Spleen (tissue), 11 donors: ENCODE measurements around the gene MSI2. TPM values are rescaled to one million over a fixed set of nuclear protein-coding genes. Genes with fewer than 3 reads are reported as not detected.

Experiments used
- DNase-seq: peaks from one replicate; pipeline ENCODE4 v3.0.0-alpha.2; 2020
- H3K27ac ChIP-seq, 8 donors: fragments of 200-600 bp; sonication (generic) in 7 of 8; 1 replicate in 4 of 8; 2 replicates in 4 of 8; pipeline versions ENCODE4 v1.5.0 to v1.8.0; 2016 to 2021; ENCODE audit warnings: inconsistent platforms in 4 of 8, mild to moderate bottlenecking in 4 of 8, moderate library complexity in 1 of 8
- H3K27me3 ChIP-seq, 7 donors: fragments of 200-600 bp; sonication (generic) in 6 of 7; replicated peaks in 1 of 7; 1 replicate in 4 of 7; 2 replicates in 3 of 7; pipeline versions ENCODE4 v1.5.0 to v1.8.0; 2016 to 2021; ENCODE audit warnings: inconsistent platforms in 3 of 7, mild to moderate bottlenecking in 1 of 7
- H3K36me3 ChIP-seq, 6 donors: fragments of 200-600 bp; sonication (generic) in 5 of 6; 1 replicate in 4 of 6; 2 replicates in 2 of 6; pipeline versions ENCODE4 v1.5.0 to v1.8.0; 2016 to 2021; ENCODE audit warnings: inconsistent platforms in 2 of 6
- H3K4me1 ChIP-seq, 6 donors: fragments of 200-600 bp; sonication (generic) in 5 of 6; 1 replicate in 3 of 6; 2 replicates in 3 of 6; pipeline versions ENCODE4 v1.5.0 to v1.8.0; 2016 to 2021; ENCODE audit warnings: inconsistent platforms in 3 of 6
- H3K4me3 ChIP-seq, 8 donors: fragments of 200-600 bp; sonication (generic) in 7 of 8; 1 replicate in 4 of 8; 2 replicates in 4 of 8; pipeline versions ENCODE4 v1.5.0 to v1.8.0; 2016 to 2021; ENCODE audit warnings: inconsistent platforms in 4 of 8, mild to moderate bottlenecking in 4 of 8, moderate library complexity in 2 of 8
- H3K9me3 ChIP-seq, 8 donors: fragments of 200-600 bp; sonication (generic) in 7 of 8; 1 replicate in 4 of 8; 2 replicates in 4 of 8; pipeline versions ENCODE4 v1.5.0 to v1.8.0; 2016 to 2021; ENCODE audit warnings: inconsistent platforms in 4 of 8
- POLR2A ChIP-seq, 3 donors: fragments of 450-650 bp; IDR thresholded peaks; one replicate each; pipeline ENCODE4 v1.5.1; 2017; ENCODE audit warnings: antibody characterized with exemption in 3 of 3, mild to moderate bottlenecking in 1 of 3
- POLR2AphosphoS5 ChIP-seq, 3 donors: sonication (generic); formaldehyde crosslinking; IDR thresholded peaks; one replicate each; pipeline ENCODE4 v1.5.1; 2017; ENCODE audit warnings: antibody characterized with exemption in 3 of 3
- WGBS, 5 donors: extraction: QIAGEN DNeasy Blood & Tissue Kit in 3 of 5; methylation state at CpG; one replicate each; pipeline versions ENCODE4 v1.1.5 to v1.1.7; 2013 to 2018; 5-methylcytosine and 5-hydroxymethylcytosine counted together
- intact Hi-C: fragments of 100-400 bp; cut with DNase I; formaldehyde crosslinking; loops from one replicate; pipeline ENCODE4 v1.15.0; 2023; ENCODE audit warnings: low total_unique reads
- polyA plus RNA-seq, 3 donors: library from polyadenylated mRNA; stranded (reverse); fragments of 200-250 nt; gene quantifications; one replicate each; pipeline ENCODE4 v1.2.1, GENCODE V29; 2013
- total RNA-seq, 7 donors: library from RNA; depleted of rRNA in 3 of 7; stranded (reverse); fragments of >200 nt in 3 of 7; fragmentation: NEBNext Ultra II Directional in 4 of 7; extraction: Animal tissue kit (Norgen Biotek cat#: 25700) in 4 of 7; gene quantifications; one replicate each; pipeline versions ENCODE4 v1.1.0 to v1.2.1, GENCODE V29; 2016 to 2021
- TF ChIP-seq, protein P1 (sequence below), 11 experiments: fragments of 200-600 bp in 7 of 11; fragments of 450-650 bp in 4 of 11; sonication (generic) in 4 of 11; IDR thresholded peaks in 8 of 11; conservative IDR thresholded peaks in 3 of 11; 1 replicate in 7 of 11; 2 replicates in 4 of 11; pipeline versions ENCODE4 v1.4.0 to v1.8.0; 2016 to 2021; ENCODE audit warnings: antibody characterized with exemption in 11 of 11, inconsistent platforms in 4 of 11, mild to moderate bottlenecking in 1 of 11
- donor health status: healthy with polysubstance abuse.
- donor health status: DM: no; HTN: no; CAD: no; lungs with moderate emphysema.
- donor health status: DM: no; HTN: no; CAD: no.
- donor health status: Bipolar disorder and iron deficiency.
- donor health status: healthy.
- donor health status: DM: no; HTN: no; CAD: no.
- donor health status: DM: yes; HTN: yes; CAD: no.

The MSI2 gene
- total and polyA plus RNA-seq, 10 donors, result 9.8 to 131 (median 64.7) TPM

DNA sequence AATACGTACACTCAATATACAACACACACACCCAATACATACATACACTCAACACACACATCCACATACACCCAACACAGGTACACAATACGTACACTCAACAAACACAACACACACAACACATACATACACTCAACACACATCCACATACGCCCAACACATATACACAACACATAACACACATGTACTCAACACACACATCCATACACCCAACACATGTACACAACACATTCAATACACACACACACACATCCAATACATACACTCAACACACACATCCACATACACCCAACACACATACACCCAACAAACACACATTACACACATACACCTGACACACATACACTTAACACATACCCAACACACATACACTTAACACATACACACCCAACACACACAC is 392.9 kb downstream of the MSI2 start:
- DNase-seq, result no peak
- H3K9me3 ChIP-seq, result no peaks in the 10 kb centered on the region
- no peaks in the 10 kb centered on the region for H3K27me3 ChIP-seq
- H3K27ac ChIP-seq, result no peak overlapping the region
- intact Hi-C loops, result no loop called here
- 93 to 99% (median 96%) methylated on average over 3 of the region's 3 CpGs for WGBS, 5 donors
- no peaks in the 10 kb centered on the region for H3K4me1 ChIP-seq
- peaks cover 0 to 40% (median 0%) of the 10 kb centered on the region in 6 donors for H3K36me3 ChIP-seq
- TF ChIP-seq, protein P1, sequence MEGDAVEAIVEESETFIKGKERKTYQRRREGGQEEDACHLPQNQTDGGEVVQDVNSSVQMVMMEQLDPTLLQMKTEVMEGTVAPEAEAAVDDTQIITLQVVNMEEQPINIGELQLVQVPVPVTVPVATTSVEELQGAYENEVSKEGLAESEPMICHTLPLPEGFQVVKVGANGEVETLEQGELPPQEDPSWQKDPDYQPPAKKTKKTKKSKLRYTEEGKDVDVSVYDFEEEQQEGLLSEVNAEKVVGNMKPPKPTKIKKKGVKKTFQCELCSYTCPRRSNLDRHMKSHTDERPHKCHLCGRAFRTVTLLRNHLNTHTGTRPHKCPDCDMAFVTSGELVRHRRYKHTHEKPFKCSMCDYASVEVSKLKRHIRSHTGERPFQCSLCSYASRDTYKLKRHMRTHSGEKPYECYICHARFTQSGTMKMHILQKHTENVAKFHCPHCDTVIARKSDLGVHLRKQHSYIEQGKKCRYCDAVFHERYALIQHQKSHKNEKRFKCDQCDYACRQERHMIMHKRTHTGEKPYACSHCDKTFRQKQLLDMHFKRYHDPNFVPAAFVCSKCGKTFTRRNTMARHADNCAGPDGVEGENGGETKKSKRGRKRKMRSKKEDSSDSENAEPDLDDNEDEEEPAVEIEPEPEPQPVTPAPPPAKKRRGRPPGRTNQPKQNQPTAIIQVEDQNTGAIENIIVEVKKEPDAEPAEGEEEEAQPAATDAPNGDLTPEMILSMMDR (IDR thresholded peaks at IDR 0.05 in 8 of 11, conservative IDR thresholded peaks at IDR 0.05 in 3 of 11), result no peak
- TF ChIP-seq POLR2AphosphoS5 (IDR thresholded peaks at IDR 0.05) (no peak), POLR2A (IDR thresholded peaks at IDR 0.05) (no peak)
- no peak overlapping the region for H3K4me3 ChIP-seq

DNA sequence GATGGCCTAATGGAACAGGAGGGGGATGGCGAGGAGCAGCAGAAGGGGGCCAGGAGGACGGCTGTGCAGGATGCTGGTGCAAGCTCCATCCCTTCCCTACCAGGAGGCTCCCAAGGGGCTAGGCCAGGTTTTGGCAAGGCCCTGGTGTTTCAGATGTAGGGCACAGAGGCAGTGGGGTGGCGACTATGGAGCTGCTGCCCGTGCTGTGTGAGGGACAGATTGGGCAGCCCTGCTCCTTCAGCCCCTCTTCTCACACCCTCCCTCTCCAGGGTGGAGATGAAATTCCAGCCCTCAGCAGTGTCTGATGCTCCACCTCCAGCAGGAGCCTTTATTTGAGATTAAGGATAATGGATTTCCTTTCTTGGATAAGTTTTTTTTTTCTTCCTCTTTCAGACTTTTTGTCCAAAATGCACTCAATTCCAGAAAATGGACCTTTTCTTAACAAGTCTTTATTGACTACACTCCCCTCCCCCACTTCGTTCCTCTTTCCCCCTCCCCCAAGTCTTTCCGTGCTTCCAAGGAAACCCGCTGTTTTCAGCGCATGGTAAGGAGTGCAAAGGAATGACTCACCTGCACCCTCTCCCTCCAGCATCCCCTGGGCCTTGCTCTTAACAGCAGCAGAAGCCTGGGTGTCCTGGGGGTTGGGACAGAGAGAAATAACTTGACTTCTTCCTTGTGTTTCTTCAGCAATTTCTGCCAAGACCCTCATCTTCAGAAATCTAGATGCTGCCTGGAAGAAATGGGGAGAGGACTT is 393.6 kb downstream of the MSI2 start:
- intact Hi-C loops, result no loop called here
- Histone ChIP-seq H3K27me3 (no peaks in the 10 kb centered on the region), H3K9me3 (no peaks in the 10 kb centered on the region), H3K4me3 (no peak overlapping the region), H3K36me3 (peaks cover 0 to 37% (median 0%) of the 10 kb centered on the region in 6 donors), H3K27ac (no peak overlapping the region), H3K4me1 (no peaks in the 10 kb centered on the region)
- TF ChIP-seq, protein P1 (IDR thresholded peaks at IDR 0.05 in 8 of 11, conservative IDR thresholded peaks at IDR 0.05 in 3 of 11), result no peak
- TF ChIP-seq POLR2AphosphoS5 (IDR thresholded peaks at IDR 0.05) (no peak), POLR2A (IDR thresholded peaks at IDR 0.05) (no peak)
- no peak for DNase-seq
- WGBS, 5 donors, result 89 to 91% (median 89%) methylated on average over 8 of the region's 8 CpGs

DNA sequence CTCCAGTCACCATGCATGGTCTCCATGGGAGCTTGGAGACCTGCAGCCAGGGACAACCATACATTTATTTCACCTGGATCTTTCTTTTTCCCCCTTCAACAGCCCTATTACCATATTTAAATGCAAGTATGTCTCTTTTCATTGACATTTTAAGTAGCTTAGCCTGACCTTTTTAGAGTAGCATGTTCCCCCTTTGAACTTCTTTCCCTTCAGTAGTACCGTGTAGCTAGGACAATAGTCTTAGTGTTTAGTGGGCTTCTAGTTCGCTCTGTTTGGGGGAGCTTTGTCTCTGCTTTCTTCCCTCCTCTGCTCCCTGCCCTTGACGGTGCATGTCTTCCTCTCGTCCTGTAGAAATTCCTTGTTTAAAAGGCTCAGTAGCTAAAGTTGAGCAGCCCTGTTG is 394.2 kb downstream of the MSI2 start:
- Histone ChIP-seq H3K36me3 (peaks cover 0 to 40% (median 0%) of the 10 kb centered on the region in 6 donors), H3K4me3 (no peak overlapping the region), H3K4me1 (no peaks in the 10 kb centered on the region), H3K9me3 (no peaks in the 10 kb centered on the region), H3K27me3 (no peaks in the 10 kb centered on the region), H3K27ac (no peak overlapping the region)
- TF ChIP-seq POLR2AphosphoS5 (IDR thresholded peaks at IDR 0.05), result no peak
- TF ChIP-seq, protein P1 (IDR thresholded peaks at IDR 0.05 in 8 of 11, conservative IDR thresholded peaks at IDR 0.05 in 3 of 11), result no peak
- no peak for TF ChIP-seq POLR2A (IDR thresholded peaks at IDR 0.05)
- DNase-seq, result no peak
- intact Hi-C loops, result no loop called here
- 89 to 95% (median 92%) methylated on average over 4 of the region's 4 CpGs for WGBS, 5 donors

DNA sequence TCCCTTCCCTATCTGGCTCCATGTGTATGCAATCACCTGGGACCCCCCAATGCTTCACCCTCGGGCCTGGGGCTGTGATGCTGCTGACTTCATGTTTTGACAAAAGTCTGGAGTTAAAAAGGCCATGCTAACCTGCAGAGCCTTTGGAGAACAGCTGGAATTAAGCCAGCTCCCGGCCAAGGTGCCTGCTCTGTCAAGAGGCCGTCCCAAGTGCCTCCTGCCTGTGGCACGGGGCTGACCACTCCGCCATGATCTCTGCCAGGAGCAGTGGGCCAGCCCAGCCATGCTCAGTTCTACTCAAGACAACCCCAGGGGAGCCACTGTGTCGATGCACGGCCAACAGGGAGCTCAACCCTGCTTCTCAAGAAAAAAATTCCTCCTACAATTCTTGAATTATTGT is 395.1 kb downstream of the MSI2 start:
- TF ChIP-seq, protein P1 (IDR thresholded peaks at IDR 0.05 in 8 of 11, conservative IDR thresholded peaks at IDR 0.05 in 3 of 11), result no peak
- TF ChIP-seq POLR2A (IDR thresholded peaks at IDR 0.05) (no peak), POLR2AphosphoS5 (IDR thresholded peaks at IDR 0.05) (no peak)
- Histone ChIP-seq H3K4me3 (no peak overlapping the region), H3K27me3 (no peaks in the 10 kb centered on the region), H3K9me3 (no peaks in the 10 kb centered on the region), H3K36me3 (peaks cover 0 to 47% (median 0%) of the 10 kb centered on the region in 6 donors), H3K27ac (no peak overlapping the region), H3K4me1 (no peaks in the 10 kb centered on the region)
- intact Hi-C loops, result no loop called here
- DNase-seq, result no peak
- 92 to 100% (median 95%) methylated on average over 7 of the region's 7 CpGs for WGBS, 5 donors
